Fibroblast of skin of right biceps (primary cell): ENCODE results near the gene LLPH.
"Not testable (repeated sequence)": the region's sequence is repeated elsewhere in the genome, so short reads cannot be mapped to it uniquely, and the experiment has no call there.

Experiments
- DNase-seq: peaks from one replicate; pipeline ENCODE4 v3.0.0-alpha.2; 2013

The LLPH gene

GRCh38 chr12:66130267-66131066, at the start of gene LLPH:
Gene LLPH, minus strand, starts transcription at chr12:66130750. Its CDS starts 1,644 bp downstream, at chr12:66129106.
- peak; percentile 90 for DNase-seq

GRCh38 chr12:66176105-66176900, 45.8 kb upstream of the LLPH start:
- DNase-seq, result peak; percentile 5

GRCh38 chr12:66174391-66175325, 44.1 kb upstream of the LLPH start:
- DNase-seq, result not testable (repeated sequence)

DNA sequence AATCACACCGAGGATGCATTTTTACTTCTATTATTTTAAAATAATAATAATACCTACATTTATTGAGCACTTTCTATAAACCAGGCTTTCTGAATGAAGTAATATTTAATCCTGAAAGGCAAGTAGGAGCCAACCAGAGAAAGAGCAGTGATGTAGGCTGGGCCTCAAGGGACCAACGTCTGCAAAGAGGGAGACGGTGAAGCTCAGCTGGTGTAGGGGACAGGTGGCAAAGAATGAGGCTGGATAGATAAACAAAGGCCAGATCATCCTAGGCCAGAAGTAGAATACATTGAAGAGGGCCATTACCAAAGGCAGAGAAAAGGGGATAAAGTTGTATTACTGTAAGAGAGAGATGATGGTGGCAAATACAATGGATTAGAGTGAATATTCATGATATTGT, 40.1 kb upstream of the LLPH start:
- no peak for DNase-seq

GRCh38 chr12:66169221-66170170, 38.9 kb upstream of the LLPH start, which contains the start of gene TMBIM4:
Gene TMBIM4, minus strand, starts transcription at chr12:66169996. Its CDS starts 45 bp downstream, at chr12:66169951.
- DNase-seq, result peak; percentile 96

- DNase-seq, result no peak
Measured at GRCh38 chr12:66168410-66168809, 37.9 kb upstream of the LLPH start.

DNA sequence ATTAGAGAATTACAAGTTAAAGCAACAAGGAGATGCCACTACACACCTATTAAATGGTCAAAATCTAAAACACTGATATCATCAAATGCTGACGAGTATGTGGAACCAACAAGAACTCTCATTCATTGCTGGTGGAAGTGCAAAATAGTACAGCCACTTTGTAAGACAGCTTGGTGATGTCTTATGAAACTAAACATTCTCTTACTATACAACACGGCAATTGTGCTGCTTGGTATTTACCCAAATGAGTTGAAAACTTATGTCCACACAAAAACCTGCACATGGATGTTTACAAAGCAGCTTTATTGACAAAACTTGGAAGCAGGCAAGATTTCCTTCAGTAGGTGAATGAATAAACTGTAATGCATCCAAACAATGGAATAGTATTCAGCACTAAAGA, 36.0 kb upstream of the LLPH start:
- DNase-seq, result no peak

- no peak for DNase-seq
Measured at GRCh38 chr12:66165141-66165540, 34.6 kb upstream of the LLPH start.

DNA sequence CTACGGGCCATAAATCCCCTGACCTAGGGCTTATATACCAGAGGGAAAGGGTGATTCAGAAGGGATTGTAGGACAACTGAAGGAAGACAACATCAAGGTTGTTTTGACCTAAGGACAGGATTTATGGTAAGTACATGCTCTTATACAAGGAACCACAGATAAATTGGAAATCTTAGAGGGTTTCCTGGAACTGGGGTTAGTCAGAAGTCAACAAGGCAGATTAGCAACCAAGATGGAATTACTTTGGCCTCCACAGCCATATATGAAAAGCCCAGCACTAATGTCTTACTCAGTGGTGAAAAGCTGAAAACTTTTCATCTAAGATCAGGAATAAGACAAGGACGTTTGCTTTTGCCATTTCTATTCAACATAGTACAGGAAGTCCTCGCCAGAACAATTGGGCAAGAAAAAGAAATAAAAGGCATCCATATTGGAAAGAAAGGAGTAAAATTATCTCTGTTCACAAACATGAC, 33.8 kb upstream of the LLPH start:
- peak; percentile 40 for DNase-seq

GRCh38 chr12:66163289-66163688, 32.7 kb upstream of the LLPH start:
- DNase-seq, result no peak

DNA sequence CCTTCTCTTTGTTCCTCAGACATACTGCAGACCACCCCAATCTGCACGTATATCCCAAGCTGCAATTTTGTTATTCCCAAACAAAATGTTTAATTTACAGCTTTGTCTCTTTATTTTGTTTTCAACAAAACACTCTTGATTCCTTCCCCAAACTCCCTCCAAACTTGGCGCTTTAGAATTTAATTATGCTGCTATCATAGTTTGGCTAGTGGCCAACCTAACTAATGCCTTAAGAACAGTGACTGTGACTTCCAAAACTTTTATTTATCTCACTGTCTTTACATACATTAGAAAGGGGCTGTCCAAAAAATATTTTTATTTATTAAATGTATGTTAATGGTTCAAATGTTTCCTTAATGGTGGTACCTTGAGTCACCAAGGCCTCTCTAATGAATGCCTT, 32.2 kb upstream of the LLPH start:
- no peak for DNase-seq

- no peak for DNase-seq
Measured at GRCh38 chr12:66160704-66161103, 30.2 kb upstream of the LLPH start.

- no peak for DNase-seq
Measured at GRCh38 chr12:66159123-66159522, 28.6 kb upstream of the LLPH start.

DNA sequence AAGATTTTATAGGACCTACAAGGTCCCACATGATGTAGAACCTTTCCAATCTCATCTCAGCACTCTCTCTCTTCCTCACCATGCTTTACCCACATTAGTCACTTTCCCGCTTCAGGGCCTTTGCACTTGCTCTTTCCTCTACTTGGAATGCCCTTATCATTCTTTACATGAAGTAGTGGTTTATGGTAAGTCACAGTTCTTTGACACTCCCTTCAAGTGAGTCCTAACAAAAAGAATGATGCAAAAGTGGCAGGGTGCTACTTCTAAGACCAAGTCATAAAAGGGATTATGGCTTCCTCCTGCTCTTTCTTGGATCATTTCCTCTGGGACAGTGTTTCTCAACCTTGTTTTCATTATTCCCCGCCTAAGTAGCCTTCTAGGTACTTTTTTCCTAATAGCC, 26.1 kb upstream of the LLPH start:
- DNase-seq, result peak; percentile 3

DNA sequence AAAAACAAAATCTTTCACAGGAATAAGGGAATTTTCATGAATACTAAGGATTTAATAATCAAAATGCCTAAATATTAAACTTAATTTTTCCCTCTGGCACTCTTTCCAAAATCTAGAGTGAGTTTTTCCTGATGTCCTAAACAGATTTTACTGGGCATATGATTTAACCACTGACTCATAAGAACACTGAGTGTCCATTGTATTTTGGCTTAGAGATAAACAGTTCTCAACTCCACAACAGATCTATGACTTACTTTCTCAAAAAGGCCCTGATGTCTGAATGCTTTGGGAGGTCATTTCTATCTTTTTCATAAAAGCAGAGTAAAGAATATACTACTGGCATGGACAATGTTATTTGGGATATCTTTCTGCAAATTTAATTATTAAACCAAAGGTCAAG, 24.2 kb upstream of the LLPH start:
- DNase-seq, result no peak

- DNase-seq, result peak; percentile 55
Measured at GRCh38 chr12:66152732-66153131, 22.2 kb upstream of the LLPH start.

DNA sequence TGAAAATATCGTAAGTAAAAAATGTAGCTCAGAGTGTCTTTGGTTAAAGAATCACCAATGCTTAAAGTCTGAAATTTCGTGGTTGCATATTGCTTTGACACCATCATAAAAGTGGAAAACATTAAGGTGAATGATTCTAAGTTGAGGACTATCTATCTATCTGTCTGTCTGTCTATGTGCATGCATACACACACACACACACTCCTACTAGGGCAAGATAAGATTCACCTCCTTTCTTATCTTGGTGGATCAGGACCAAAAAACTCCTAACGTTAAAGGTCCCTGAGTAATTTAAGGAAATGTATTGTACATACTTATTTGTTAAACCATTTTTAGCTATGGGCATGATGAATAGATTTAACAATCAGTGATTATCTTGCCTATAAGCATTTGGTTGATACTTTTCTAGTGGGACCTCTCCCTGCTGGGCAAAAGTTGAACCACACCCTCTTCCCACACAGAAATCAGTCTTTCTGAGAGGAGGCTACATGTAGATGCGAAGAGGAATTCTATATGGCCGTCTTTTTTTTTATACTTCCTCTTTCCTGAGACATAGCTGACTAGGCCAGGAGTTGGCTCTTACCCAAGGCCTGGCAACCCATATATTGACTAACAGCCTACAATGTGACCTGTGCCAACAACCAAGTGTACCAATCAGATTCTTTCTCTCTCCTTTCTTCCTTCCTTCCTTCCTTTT, 19.3 kb upstream of the LLPH start:
- DNase-seq, result no peak

DNA sequence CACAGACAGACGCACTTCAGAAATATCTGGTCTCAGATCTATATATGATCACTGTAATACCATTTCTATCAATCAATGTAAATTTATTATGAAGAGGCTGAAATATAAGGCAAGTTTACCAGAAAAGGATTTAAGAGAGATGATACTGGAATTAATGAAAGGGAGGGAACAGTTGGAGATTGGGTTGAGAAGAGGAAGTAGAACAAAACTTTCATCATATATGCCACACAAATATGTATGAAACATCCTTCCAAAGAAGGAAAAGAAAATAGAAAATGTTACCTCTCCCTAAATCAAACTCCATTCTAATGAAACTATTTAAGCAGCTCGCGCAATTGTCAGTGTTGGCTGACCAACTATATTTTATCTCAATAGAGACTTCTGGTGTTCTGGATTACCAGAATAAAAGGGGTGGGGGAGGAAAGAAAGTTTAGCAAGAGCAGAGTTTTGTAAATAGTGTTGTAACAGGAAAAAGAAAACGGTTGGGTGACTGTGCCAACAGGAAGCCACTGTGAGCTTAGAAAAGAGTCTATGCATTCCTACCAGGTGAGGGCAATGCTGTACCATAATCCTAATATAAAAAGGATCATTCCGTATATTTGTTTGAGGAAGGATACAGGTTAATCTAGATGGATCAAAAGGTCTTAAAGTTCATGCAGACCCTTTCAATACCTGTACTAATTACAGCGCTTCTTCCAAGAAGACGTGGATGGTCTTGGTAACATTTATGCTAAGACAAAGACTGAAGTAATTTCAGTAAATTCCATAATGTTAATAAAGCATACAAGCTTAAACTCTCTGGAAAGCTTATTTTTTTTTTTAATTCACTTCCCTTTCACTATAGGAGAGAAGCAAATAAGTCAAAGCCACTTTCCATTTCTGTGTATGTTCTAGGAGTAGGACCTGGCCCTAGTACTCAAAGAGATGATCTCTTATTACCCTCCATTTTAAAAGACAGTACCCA, 14.5 kb upstream of the LLPH start:
- peak; percentile 74 for DNase-seq

GRCh38 chr12:66143868-66144267, 13.3 kb upstream of the LLPH start:
- no peak for DNase-seq

DNA sequence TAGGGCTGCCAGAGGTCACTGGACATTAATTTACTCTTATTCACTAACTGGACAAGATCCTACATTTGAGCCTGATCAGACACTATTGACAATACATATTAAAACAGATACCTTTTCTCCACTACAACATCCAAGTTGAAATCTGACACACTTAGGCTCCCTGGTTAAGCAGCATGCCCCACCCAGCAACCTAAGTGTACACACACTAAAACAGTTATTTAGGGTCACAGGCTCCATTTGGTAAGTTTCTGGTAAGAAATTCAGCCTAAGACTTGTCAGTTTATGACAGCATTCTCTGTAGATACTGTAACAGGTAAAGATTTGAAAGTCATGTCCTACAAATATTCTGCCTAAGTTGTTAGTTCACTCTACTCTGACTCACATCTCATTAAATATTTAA, 12.3 kb upstream of the LLPH start:
- DNase-seq, result no peak
